ENCODE measurements around the gene NDOR1.
A peak's percentile ranks its signal among the peaks of the same experiment; 100 is the strongest.

The NDOR1 gene

GRCh38 chr9:137221506-137222111, 16.1 kb downstream of the NDOR1 start:
- DNase-seq, result no peak

- DNase-seq, result no peak
Observed at GRCh38 chr9:137222190-137223077, 16.9 kb downstream of the NDOR1 start, which contains the start of gene RNF208. Gene RNF208 (minus strand): TSS chr9:137222240. CDS start chr9:137221212, 1,028 bp downstream.

- DNase-seq, result peak; percentile 99
Observed at GRCh38 chr9:137223078-137223970, 17.8 kb downstream of the NDOR1 start.

GRCh38 chr9:137224830-137225694, 19.6 kb downstream of the NDOR1 start, which contains the start of gene CYSRT1:
Gene CYSRT1 (plus strand): TSS chr9:137225174. CDS start chr9:137225622, 448 bp downstream.
- no peak for DNase-seq

DNA sequence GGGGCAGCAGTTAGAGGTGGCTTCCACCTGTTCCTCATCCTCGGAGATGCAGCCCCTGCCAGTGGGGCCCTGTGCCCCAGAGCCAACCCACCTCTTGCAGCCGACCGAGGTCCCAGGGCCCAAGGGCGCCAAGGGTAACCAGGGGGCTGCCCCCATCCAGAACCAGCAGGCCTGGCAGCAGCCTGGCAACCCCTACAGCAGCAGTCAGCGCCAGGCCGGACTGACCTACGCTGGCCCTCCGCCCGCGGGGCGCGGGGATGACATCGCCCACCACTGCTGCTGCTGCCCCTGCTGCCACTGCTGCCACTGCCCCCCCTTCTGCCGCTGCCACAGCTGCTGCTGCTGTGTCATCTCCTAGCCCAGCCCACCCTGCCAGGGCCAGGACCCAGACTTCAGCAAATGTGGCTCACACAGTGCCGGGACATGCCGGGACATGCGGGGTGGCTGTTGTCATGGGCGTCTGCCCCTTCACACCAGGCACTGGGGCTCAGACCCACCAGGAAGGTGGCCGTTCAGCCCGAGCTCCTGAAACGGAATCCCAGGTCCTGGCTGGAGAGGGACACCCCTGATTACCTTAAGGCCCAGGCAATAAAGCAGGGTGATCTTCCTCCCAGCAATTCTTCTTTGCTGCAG, 20.3 kb downstream of the NDOR1 start:
- no peak for DNase-seq

DNA sequence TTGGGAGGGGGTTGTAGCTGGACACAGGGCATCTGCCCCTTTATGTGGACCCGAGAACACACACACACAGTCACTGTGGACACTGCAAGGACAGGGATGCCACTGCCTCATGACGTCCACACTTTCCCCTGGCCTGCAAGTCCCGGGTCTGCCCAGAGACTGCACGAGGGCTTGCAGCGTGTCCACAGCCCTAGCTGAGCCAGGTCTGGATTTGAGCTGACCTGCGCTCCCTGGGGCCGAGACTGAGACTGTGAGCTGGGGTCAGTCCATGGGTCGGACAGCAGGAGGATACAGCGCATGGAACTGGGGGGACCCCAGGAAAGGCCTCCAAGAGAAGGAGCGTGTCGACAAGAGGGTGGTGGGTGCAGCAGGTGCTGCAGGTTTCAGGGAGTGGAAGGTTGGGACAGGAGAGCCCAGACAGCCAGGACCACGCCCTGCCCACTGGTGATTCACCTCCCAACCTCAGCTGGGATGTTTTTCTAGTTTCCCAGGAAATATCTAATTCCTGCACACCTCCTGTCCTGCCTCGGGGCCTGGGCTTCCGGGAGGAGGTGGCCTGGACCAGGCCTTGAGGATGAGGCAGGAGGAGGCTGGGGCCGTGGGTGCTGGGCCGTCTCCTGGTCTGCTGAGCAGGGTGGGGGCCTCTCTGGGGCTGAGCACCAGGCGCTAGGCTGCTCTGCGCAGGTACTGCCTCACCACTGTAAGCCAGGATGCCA, 21.0 kb downstream of the NDOR1 start:
- no peak for DNase-seq

DNA sequence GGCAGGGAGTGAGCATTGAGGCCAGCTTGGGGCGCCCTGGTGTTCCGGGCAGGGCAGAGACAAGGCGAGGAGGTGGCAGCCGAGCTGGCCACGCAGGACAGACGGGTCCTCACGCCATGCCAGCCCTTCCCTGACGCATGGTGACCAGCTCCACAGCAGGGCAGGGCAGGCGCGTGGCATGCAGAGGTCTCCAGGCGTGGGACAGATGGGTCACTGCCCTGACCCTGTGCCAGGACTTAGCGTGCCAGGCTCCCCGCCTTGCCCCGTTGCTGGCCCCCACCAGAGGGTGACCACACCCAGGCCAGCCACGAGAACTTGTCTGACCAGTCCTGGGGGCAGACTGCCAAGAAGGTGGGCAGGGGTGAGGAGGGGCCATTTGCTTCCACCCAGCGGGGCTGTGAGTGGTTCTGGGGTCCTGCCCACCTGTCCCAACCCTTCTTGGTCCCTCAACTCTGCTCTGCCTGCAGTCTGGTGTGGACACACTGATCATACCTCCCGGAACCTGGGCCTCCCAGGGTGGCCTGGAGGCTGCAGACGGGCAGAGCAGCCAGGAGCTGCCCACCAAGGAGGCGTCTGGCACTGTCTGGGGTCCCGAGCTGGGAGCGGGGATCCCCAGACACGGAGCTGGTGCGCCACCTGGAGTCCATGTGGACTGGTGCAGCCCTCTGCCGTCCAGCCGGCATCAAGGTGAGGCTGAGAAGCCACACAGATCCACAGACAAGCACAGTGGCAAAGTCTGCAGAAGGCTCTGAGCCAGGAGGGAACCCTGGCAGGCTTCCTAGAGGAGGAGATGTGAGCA, 21.8 kb downstream of the NDOR1 start, which contains the start of gene RNF224:
Gene RNF224, plus strand, starts transcription at position 449 of the 799 bp plus-strand sequence. CDS start 834 bp downstream, outside the sequence.
- peak; percentile 91 for DNase-seq

DNA sequence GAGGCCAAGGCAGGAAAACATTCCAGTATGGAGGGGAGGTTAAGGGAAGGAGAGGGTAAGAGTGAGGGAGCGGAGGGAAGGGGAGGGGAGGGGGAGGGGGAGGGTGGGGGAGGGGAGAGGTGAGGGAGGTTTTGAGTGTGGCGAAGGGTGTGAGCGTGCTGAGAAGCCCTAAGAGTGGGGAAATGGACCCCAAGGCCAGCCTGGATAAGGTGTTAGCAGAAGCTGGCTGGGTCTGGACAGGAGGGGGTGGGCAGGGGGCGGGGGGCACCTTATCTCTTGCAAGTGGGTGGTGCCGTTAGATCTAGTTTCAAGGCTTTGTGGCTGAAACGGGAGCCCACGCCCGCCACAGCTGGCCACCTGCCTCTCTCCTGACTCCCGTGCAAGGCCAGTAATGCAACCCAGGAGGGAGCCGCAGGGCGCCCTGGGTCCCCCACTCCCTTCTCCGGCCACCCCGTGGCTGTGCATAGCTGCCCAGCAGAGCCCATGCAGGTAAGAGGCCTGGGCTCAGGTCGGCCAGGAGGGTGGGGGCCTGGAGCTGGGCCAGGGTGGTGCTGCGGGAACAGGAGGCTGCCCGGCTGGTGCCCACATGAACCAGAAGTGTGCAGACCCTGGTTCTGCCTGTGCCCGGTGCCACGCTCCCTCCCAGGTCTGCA, 22.5 kb downstream of the NDOR1 start:
- DNase-seq, result no peak

- no peak for DNase-seq
Observed at GRCh38 chr9:137228506-137228967, 23.0 kb downstream of the NDOR1 start.

DNA sequence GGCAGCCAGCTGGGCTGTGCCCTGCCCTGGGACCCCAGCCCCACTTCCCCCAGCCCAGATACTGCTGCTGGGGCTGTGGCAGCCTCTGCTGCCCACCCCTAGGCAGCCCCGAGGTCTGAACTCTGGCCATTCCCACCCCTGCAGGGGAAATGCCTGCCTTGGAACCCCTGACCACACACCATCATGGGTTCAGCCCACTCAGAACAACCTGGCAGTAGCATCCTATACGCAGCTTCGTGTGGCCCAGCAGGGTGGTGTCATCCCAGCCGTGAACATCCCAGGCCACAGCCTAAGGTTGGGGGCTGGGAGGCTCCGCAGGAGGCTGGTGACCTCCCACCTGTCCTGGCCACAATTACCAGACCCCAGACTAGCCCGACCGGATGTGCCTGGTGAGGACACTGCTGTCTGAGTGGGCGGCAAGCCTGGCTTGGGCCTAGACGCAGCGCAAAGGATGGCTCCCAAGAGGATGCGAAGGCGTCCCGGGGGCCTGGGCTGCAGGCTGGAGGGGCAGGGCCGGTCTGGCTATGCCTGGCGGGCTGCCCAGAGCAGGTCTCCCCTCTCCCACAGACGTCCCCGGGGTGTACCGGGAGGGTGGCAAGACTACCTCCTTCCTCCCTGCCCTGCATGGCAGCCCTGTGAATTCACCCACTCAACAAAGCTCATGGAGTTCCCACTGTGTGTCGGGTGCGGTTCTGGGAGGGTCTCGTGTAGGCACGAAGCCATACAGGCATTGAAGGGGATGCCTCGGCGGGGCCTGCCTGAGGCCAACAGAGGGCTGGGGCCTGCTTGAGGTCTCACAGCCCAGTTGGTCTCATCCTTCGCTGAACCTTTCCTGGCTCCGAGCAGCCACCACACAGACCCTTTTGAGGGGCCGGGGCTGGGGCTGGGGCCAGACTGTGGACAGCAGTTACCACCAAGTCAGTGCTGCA, 23.7 kb downstream of the NDOR1 start:
- DNase-seq, result no peak

DNA sequence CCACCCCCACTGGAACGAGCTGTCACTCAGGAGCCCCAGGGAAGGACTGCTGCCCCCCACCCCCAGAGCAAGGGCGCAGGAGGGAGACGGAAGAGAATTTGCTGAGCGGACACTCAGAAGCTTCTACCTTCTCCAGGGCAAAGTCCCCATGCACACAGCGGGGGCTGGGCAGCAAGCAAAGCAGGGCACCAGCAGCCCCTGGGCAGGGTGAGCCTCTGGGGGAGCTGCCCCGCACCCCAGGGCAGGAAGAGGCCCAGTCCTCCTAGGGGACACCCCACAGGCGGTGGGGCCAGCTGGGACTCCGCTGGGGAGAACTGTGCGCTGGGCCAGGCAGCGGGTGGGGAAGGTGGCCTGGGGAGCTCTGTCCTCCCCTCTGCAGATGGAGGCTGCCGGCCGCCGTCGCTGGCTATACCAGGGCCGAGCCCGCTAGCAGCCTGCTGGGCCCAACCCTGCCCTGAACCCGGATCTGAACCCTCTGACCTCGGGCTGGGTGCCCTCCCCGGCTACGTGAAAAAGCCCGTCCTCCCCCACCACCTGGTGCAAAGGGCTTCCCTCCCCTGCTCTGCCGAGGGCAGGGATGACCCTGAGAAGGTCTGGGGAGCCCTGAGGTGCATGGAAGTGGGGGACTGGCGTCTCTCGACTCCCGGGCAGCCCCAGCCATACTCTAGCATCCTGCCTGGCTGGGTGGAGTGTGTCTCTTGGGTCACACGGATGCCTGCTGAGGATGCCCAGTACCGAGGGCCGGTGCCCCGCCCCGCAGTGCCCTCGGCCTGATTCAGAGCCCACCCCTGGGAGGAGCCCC, 24.6 kb downstream of the NDOR1 start:
- no peak for DNase-seq

GRCh38 chr9:137230705-137231371, 25.3 kb downstream of the NDOR1 start, which contains the start of gene SLC34A3:
Gene SLC34A3 (plus strand): TSS chr9:137230901. CDS start chr9:137231703, 802 bp downstream.
- DNase-seq, result no peak

DNA sequence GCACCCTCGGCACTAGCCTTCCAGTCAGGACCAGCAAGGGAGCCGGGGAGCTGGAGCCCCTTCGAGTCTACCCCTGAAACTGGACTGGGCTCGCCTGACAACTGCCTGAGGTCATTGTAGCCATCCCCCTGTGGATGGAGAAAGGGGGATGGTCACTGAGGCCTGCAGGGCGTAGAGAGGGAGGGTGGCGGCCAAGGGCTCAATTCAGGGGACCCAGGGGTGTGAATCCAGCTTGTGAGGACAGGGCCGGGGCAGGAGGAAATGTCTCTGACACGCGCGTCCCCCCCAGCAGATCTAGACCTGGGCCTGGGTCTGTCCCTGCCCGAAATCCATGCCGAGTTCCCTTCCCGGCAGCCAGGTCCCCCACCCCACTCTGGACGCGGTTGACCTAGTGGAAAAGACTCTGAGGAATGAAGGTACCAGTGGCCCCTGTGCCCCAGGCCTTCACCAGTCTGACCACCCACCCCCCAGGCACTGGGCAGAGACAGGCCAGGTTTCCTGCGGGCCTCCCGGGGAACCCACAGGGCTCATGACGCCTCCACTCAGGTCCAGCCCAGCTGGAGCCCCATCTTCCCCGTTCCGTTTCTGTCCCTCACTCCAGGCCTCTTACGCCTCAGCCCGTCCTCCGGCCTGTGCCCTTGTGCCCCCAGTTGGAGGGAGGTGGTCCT, 26.0 kb downstream of the NDOR1 start:
- DNase-seq, result no peak

DNA sequence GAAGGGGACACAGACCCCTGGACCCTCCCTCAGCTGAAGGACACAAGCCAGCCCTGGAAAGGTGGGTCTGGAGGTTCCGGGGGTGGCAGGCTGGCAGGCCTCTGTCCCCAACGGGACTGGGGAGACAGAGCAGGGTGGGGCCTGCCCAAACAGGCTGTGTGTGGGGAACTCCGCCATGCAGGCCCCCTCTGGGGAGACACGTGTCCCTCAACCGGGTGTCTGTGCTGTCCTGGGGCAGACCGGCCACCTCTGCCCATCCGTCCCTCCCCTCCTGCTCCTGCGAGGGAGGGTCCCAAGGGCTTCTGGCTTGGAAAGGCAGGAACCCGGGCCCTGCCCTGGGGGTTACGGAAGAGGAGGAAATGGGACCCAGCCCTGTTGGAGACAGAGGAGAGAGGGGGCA, 26.6 kb downstream of the NDOR1 start:
- DNase-seq, result no peak

DNA sequence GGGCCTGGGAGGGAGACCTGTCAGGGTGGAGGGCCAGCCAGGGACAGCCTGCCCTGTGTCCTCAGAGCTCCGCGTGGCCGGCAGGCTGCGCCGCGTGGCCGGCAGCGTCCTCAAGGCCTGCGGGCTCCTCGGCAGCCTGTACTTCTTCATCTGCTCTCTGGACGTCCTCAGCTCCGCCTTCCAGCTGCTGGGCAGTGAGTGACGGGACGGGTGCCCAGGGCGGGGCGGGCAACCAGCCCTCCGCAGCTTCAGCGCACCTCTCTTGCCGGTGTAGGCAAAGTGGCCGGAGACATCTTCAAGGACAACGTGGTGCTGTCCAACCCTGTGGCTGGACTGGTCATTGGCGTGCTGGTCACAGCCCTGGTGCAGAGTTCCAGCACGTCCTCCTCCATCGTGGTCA, 27.0 kb downstream of the NDOR1 start:
- no peak for DNase-seq
